Measurements from ENCODE around the gene MIEF1.
A peak's percentile ranks its signal among the peaks of the same experiment; 100 is the strongest.
"Not testable (repeated sequence)": the region's sequence is repeated elsewhere in the genome, so short reads cannot be mapped to it uniquely, and the experiment has no call there.

Gene MIEF1

GRCh38 chr22:39512026-39512425 lies 9.9 kb downstream of the MIEF1 start:
- no peak for DNase-seq

- DNase-seq = no peak
These were observed 11.7 kb downstream of the MIEF1 start for GRCh38 chr22:39513791-39514190.

- peak in 31 of 56 donors; percentile 8 to 84 (median 38) for DNase-seq
These were observed 12.4 kb downstream of the MIEF1 start for GRCh38 chr22:39514373-39514973.

GRCh38 chr22:39515266-39516050 lies 13.4 kb downstream of the MIEF1 start:
- DNase-seq = no peak

GRCh38 chr22:39517470-39517869 lies 15.4 kb downstream of the MIEF1 start:
- DNase-seq = no peak

- no peak for DNase-seq
These were observed 16.2 kb downstream of the MIEF1 start for GRCh38 chr22:39518144-39518786.

GRCh38 chr22:39518996-39519680 lies 17.0 kb downstream of the MIEF1 start:
- DNase-seq = peak in 4 of 56 donors; percentile 21 to 58 (median 46)

- DNase-seq = peak in 44 of 56 donors; percentile 27 to 94 (median 85)
These were observed 17.7 kb downstream of the MIEF1 start for GRCh38 chr22:39519681-39520225.

GRCh38 chr22:39520226-39521105 lies 18.4 kb downstream of the MIEF1 start, which contains the start of gene ATF4:
TSS of gene ATF4 (plus strand) at chr22:39520562. CDS start at chr22:39521446, 884 bp downstream.
- peak; percentile 51 to 99 (median 90) for DNase-seq

- DNase-seq = not testable (repeated sequence)
These were observed 19.2 kb downstream of the MIEF1 start for GRCh38 chr22:39521106-39521885.

GRCh38 chr22:39522091-39522490 lies 20.0 kb downstream of the MIEF1 start:
- DNase-seq = not testable (repeated sequence)

GRCh38 chr22:39522567-39523300 lies 20.6 kb downstream of the MIEF1 start:
- peak in 14 of 56 donors; percentile 17 to 63 (median 36) for DNase-seq

- DNase-seq = no peak
These were observed 22.1 kb downstream of the MIEF1 start for GRCh38 chr22:39524089-39524752.

GRCh38 chr22:39524753-39525657 lies 22.9 kb downstream of the MIEF1 start:
- no peak for DNase-seq

GRCh38 chr22:39525658-39525975 lies 23.5 kb downstream of the MIEF1 start:
- DNase-seq = no peak

GRCh38 chr22:39526736-39527171 lies 24.7 kb downstream of the MIEF1 start:
- no peak for DNase-seq

GRCh38 chr22:39527481-39527961 lies 25.4 kb downstream of the MIEF1 start:
- DNase-seq = no peak
